OCI-LY1 (cell line): Measurements from ENCODE around the gene VPS72.

Source experiments
- H2AFZ ChIP-seq: fragments of 200-600 bp; sonication (generic), shearing (Covaris generic); 2 replicates; pipeline ENCODE4 v1.6.0; 2014; ENCODE audit warnings: antibody characterized with exemption, mild to moderate bottlenecking, low read length
- H3F3A ChIP-seq: fragments of 200-600 bp; sonication (generic), shearing (Covaris generic); 2 replicates; pipeline ENCODE4 v1.6.0; 2014; ENCODE audit warnings: mild to moderate bottlenecking, antibody characterized with exemption, low read length, moderate library complexity; ENCODE audit not compliant: insufficient read depth
- H3K27ac ChIP-seq: fragments of 200-600 bp; sonication (generic); 2 replicates; pipeline ENCODE4 v1.5.1; 2014; ENCODE audit warnings: low read length, mixed run types, mild to moderate bottlenecking, low read depth; ENCODE audit not compliant: poor library complexity, severe bottlenecking
- H3K27me3 ChIP-seq: fragments of 200-600 bp; sonication (generic); 2 replicates; pipeline ENCODE4 v1.6.0; 2014; ENCODE audit warnings: antibody characterized with exemption, mild to moderate bottlenecking, low read length, moderate library complexity; ENCODE audit not compliant: insufficient read depth
- H3K36me3 ChIP-seq: fragments of 200-600 bp; sonication (generic); 2 replicates; pipeline ENCODE4 v1.6.1; 2014; ENCODE audit warnings: mild to moderate bottlenecking, antibody characterized with exemption, low read length, moderate library complexity, mixed read lengths; ENCODE audit not compliant: insufficient read depth
- H3K4me1 ChIP-seq: fragments of 200-600 bp; sonication (generic); 2 replicates; pipeline ENCODE4 v1.5.1; 2014; ENCODE audit warnings: mild to moderate bottlenecking, low read length, moderate library complexity; ENCODE audit not compliant: insufficient read depth, severe bottlenecking
- H3K4me2 ChIP-seq: fragments of 200-600 bp; sonication (generic), shearing (Covaris generic); 2 replicates; pipeline ENCODE4 v1.6.1; 2014; ENCODE audit warnings: low read length
- H3K4me3 ChIP-seq: fragments of 200-600 bp; sonication (generic); 2 replicates; pipeline ENCODE4 v1.5.1; 2014; ENCODE audit warnings: low read length, low read depth, mild to moderate bottlenecking, mixed read lengths; ENCODE audit not compliant: poor library complexity, severe bottlenecking
- H3K79me2 ChIP-seq: fragments of 200-600 bp; shearing (Covaris generic); 2 replicates; pipeline ENCODE4 v1.6.1; 2016; ENCODE audit warnings: mixed run types, low read length, mixed read lengths; ENCODE audit not compliant: insufficient read depth
- H3K9ac ChIP-seq: fragments of 200-600 bp; sonication (generic), shearing (Covaris generic); 2 replicates; pipeline ENCODE4 v1.6.1; 2014; ENCODE audit warnings: mild to moderate bottlenecking, low read length, mixed read lengths
- H3K9me2 ChIP-seq: fragments of 200-600 bp; sonication (generic), shearing (Covaris generic); 2 replicates; pipeline ENCODE4 v1.6.1; 2014; ENCODE audit warnings: low read depth, mild to moderate bottlenecking, low read length, mixed read lengths
- H3K9me3 ChIP-seq: fragments of 200-600 bp; shearing (Covaris generic); 2 replicates; pipeline ENCODE4 v1.6.1; 2014; ENCODE audit warnings: low read length, mixed read lengths
- H4K20me1 ChIP-seq: fragments of 200-600 bp; sonication (generic), shearing (Covaris generic); 2 replicates; pipeline ENCODE4 v1.6.0; 2016; ENCODE audit warnings: mild to moderate bottlenecking, low read length; ENCODE audit not compliant: insufficient read depth
- CTCF ChIP-seq: fragments of 200-600 bp; sonication (generic), shearing (Covaris generic); IDR thresholded peaks from 2 replicates; pipeline ENCODE4 v1.5.1; 2017; ENCODE audit warnings: mild to moderate bottlenecking, antibody characterized with exemption, low read length, moderate library complexity, mixed read lengths
- EZH2 ChIP-seq: fragments of 200-600 bp; sonication (generic), shearing (Covaris generic); IDR thresholded peaks from 2 replicates; pipeline ENCODE4 v1.8.0; 2017; ENCODE audit warnings: borderline replicate concordance, mixed run types, mild to moderate bottlenecking, antibody characterized with exemption, low read length, moderate library complexity, mixed read lengths

VPS72 gene

GRCh38 chr1:151199873-151200581 lies 10.0 kb upstream of the VPS72 start:
- Histone ChIP-seq H3F3A (no peaks in the 10 kb centered on the region), H3K79me2 (peaks cover 61% of the 10 kb centered on the region), H3K27ac (no peak overlapping the region), H3K9me3 (no peaks in the 10 kb centered on the region), H2AFZ (no peak overlapping the region), H3K4me3 (peak overlapping the region; percentile 100), H3K9ac (peak overlapping the region; percentile 100), H4K20me1 (no peaks in the 10 kb centered on the region), H3K4me1 (peaks cover 41% of the 10 kb centered on the region), H3K36me3 (peaks cover 28% of the 10 kb centered on the region), H3K9me2 (no peaks in the 10 kb centered on the region), H3K27me3 (no peaks in the 10 kb centered on the region), H3K4me2 (peak overlapping the region; percentile 75)
- no peak for TF ChIP-seq CTCF
- no peak for TF ChIP-seq EZH2

DNA sequence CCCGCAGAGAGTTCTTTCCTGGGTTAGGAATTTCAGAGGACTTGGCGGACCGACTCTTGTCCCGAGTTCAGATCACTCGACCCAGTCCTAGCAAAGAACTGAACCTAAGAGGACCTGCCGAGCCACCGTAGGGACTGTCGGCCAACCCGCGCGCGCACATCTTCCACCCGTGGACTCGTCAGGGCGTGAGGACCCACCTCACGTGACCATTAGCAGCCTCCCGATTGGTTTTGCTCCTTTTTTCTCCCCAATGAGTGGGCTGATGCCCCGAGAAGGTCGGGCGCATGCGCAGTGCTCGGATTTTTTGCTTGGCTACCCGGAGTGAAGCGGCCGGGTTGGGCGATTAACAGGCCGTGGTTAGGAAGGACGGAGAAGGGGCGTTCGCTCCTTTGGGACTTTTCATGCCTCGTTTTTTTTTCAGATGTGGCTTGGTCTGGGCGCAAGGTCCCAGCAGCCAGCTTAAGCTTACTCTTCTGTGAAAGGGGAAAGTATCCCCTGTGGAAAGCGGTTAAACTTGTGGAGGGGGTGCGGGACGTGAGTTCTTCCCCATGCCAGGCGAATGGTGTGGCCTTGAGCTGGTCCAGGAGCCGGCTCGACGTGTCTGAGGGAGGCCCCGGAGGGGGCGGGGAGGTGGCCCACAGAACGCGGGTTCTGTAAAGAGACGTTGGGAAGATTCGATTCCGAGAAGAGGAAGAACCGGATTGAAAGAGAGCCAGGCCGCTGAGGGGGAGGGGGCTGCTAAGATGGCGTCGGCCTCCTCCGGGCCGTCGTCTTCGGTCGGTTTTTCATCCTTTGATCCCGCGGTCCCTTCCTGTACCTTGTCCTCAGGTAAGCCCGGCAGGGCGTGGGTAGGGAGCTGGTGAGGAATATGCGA lies 8.5 kb upstream of the VPS72 start, which contains the start of gene PIP5K1A:
Gene PIP5K1A, plus strand, starts transcription at position 299 of the 874 bp plus-strand sequence. Its CDS starts 445 bp downstream, at position 744.
- Histone ChIP-seq H3K9me3 (no peaks in the 10 kb centered on the region), H3K4me2 (peak within 1 kb of the TSS; percentile 75), H3K27me3 (no peaks in the 10 kb centered on the region), H4K20me1 (no peaks in the 10 kb centered on the region), H3K79me2 (peaks cover 46% of the 10 kb centered on the region), H3K27ac (peak within 1 kb of the TSS; percentile 83), H3K9me2 (no peaks in the 10 kb centered on the region), H3K9ac (peak within 1 kb of the TSS; percentile 100), H3K4me3 (peak within 1 kb of the TSS; percentile 100), H3F3A (peaks cover 8% of the 10 kb centered on the region; the same call in 1 of the 2 replicates), H3K36me3 (peaks cover 18% of the 10 kb centered on the region), H3K4me1 (peaks cover 41% of the 10 kb centered on the region), H2AFZ (peak within 1 kb of the TSS; percentile 92; the same call in 1 of the 2 replicates)
- no peak for TF ChIP-seq CTCF
- no peak for TF ChIP-seq EZH2

DNA sequence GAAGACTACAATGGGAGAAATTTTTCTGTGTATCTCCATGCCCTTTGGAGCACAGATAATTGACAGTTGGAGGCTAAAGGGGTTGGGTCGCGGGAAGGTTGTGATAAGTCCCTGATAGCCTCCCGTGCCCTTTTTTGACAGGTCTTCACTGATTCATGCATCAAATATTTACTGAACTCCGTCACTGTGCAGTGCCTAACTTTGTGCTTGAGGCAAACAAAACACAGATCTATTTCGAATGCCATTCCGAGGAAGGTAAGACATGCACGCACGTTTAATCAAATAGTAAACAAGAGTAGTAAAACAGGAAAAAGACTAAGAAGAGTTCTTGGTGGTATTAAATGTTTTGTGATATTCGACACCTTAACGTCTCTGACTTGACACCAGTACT lies 7.9 kb upstream of the VPS72 start:
- Histone ChIP-seq H3K36me3 (peaks cover 11% of the 10 kb centered on the region; the same call in 1 of the 2 replicates), H3K9ac (peak overlapping the region; percentile 100), H3F3A (peaks cover 8% of the 10 kb centered on the region; the same call in 1 of the 2 replicates), H3K4me2 (peak overlapping the region; percentile 75), H4K20me1 (no peaks in the 10 kb centered on the region), H3K4me1 (peaks cover 41% of the 10 kb centered on the region), H3K4me3 (peak overlapping the region; percentile 100), H3K27ac (peak overlapping the region; percentile 61), H3K9me2 (no peaks in the 10 kb centered on the region), H3K9me3 (no peaks in the 10 kb centered on the region), H3K27me3 (no peaks in the 10 kb centered on the region), H2AFZ (peak overlapping the region; percentile 92; the same call in 1 of the 2 replicates), H3K79me2 (peaks cover 42% of the 10 kb centered on the region)
- TF ChIP-seq CTCF (no peak), EZH2 (no peak)
